ENCODE data around the gene SDC1. TPM values are rescaled to one million over a fixed set of nuclear protein-coding genes. Genes with fewer than 3 reads are reported as not detected.

SDC1 gene
- polyA plus RNA-seq, 3 donors: 28.3 to 34.5 (median 31.0) TPM

GRCh38 chr2:20231598-20232026 lies 6.7 kb upstream of the SDC1 start:
- no peak for DNase-seq

DNA sequence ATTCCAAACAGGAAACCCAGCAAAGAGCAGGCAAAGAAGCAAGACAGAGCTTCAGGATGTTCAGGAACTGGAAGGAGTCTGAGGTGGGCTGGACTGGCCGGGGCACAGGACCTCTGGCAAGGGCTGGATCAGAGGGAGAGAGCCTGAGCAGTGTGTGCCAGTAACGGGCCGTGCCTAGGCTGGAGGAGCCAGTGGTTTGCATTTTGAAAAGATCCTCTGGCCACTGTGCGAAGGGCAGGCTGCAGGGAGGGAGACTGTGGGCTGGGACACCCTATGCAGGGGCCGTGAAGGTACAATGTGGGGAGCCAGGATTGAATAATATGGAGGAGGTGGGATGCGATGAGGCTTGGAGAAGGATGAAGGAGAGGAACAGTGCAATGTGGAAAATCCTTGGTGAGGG lies 6.2 kb upstream of the SDC1 start:
- DNase-seq: no peak

DNA sequence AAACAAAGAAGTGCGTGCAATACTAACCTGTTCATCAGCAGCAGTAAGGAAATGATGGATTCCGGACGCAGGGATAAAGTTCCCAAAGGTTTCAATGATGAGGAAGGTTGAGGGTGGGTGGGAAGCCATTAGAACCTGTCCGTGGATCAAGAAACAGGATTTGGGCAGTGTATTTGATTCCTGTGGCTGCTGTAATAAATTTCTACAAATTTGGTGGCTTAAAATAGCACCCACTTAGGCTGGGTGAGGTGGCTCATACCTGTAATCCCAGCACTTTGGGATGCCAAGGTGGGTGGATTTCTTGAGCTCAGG lies 5.1 kb upstream of the SDC1 start:
- no peak for DNase-seq

DNA sequence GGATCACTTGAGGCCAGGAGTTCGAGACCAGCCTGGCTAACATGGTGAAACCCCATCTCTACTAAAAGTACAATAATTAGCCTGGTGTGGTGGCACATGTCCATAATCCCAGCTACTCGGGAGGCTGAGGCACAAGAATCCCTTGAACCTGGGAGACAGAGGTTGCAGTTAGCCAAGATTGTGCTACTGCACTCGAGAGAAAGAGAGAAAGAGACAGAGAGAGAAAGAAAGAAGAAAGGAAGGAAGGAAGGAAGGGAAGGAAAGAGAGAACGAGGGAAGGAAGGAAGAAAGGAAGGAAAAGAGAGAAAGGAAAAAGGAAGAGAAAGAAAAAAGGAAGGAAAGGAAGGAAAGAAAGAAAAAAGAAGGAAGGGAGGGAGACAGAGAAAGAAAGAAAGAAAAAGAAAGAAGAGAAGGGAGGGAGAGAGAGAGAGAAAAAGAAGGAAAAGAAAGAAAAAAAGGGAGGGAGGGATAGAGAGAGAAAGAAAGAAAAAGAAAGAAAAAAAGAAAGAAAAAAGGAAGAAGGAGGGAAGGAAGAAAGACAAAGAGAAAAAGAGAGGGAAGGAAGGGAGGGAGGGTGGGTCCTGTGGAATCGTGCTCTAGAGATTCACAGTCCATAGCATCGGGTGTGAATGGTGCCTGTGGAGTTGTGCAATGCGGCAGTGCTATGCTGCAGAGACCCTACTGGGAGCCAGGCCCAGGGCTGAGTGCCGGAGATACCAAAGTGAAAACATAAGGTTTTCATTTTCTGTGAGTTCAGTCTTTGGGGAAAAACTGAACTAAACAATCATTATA lies 4.6 kb upstream of the SDC1 start:
- DNase-seq: no peak

DNA sequence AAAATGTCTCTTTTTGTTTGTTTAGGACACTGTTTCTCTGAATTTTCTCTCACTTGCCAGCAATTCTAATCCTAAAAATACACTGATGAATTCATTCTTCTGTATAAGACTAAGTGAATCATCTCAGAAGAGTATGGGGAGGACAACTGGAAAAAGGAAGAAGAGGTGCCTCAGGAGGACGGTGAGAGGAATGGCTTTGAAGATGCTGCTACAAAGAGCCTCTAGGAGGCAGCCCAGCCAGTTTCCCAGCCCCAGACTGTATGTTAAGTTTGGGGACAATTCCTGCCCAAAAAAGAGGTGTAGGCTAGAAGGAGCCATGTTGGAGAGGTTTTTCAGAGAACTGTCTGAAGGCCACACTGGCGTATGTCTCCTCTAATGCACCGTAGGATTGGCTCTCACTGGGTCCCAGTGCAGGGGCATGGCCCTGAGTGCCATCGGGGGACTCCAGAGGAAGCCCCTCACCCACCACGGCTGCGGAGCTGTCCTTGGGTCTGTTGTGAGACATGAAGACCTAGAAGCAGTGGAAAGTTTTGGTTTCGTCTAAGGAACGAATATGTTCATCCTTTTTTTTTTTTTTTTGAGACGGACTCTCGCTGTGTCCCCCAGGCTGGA lies 3.1 kb upstream of the SDC1 start:
- no peak for DNase-seq

DNA sequence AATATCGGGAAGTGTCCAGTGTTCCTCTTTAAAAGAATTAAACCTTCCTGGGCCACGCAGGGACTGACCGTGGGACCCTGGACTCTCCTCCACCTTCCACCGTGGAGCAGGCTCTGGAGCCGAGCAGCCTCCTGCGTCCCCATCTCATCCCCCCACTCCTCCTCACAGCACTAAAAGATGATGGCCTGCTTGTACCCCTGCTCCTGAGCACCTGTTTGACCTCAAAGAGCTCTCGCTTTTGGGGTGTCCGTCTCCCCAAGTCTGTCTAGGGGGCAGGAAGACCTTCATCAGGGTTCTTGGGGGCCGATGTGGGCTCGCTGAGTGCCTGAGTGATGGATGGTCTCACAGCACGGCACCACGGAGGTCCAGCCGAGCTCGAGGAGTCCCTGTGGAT lies 1.2 kb upstream of the SDC1 start:
- no peak for DNase-seq

DNA sequence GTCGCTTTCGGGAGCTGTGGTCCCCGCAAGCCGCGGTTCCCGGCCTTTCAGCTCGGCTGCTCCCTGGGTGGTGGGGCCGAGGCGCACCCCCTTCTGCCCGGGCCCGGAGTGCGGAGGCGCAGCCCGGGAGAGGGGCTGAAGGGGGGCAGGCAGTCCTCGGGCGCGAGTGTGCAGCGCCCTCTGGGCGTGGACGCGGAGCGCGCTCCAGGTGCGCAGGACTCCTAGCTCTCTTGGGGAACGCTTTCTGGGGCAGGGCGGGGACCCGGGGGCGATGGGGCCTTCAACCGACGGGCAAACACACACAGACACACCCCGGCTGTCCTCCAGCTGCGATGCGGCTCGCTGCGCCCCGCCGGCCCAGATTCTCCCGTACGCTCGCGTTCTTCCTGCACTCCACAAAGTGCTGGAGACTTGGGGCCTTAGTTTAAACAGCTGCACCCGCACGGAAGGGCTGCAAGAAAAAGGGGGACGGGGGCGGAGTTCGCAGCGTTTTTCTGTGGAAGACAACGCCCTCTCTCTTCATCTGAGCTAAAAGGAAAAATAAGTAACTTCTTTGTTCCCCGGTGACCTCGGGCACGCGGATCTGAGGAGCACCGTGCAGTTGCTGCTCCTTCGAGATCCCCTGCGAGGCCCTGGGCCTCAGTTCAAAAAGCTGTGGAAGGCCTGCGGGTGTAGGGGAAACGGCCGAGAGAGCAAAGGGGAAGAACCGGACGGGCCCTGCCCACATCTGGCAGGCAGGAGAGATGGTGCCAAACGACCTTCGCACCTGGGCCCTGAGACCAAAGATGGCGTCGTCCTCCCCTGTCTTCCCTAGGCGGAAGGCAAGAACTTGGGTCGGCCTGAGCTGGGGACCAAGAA lies 593 bp upstream of the SDC1 start:
- peak; percentile 80 for DNase-seq

- DNase-seq: no peak
Measured at GRCh38 chr2:20224164-20224715, 690 bp downstream of the SDC1 start.

DNA sequence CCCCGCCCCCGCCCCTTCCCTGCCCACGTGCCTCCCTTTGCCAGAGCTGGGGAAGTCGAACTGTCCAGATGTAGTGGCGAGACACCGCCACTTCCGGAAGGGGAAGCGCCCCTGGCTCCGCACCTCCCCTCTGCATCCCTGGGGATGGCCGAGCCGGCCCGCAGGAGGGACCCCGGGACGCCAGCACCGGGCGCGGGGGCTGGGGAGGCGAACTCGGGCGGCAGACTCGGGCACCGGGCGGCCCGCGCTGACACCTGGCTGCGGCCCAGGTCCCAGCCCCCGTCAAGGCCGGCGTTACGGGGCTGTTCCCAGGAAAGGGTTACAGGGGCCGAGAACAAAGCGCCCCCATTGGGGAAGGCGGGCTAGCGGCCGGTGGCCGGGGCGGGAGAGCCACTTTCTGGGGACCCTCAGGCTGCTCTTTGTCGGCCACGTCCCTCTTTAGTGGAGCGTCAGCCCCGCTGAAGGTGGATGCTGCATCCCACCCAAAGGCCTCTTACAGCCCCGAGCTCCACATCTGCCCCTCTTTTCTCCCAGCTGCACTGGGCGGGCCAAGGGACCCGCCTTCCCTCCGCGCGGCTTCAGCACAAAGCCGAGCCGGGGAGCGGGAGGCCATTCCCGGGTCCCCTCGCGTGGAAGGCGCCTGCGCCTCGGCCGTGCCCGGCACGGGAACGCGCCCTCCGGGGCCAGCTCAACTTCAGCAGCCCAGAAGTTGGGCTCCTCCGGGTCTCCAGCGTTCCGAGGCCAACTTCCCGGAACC lies 1.3 kb downstream of the SDC1 start:
- peak; percentile 62 for DNase-seq

GRCh38 chr2:20222769-20223406 lies 2.0 kb downstream of the SDC1 start:
- peak; percentile 21 for DNase-seq

GRCh38 chr2:20222014-20222768 lies 2.7 kb downstream of the SDC1 start:
- no peak for DNase-seq

DNA sequence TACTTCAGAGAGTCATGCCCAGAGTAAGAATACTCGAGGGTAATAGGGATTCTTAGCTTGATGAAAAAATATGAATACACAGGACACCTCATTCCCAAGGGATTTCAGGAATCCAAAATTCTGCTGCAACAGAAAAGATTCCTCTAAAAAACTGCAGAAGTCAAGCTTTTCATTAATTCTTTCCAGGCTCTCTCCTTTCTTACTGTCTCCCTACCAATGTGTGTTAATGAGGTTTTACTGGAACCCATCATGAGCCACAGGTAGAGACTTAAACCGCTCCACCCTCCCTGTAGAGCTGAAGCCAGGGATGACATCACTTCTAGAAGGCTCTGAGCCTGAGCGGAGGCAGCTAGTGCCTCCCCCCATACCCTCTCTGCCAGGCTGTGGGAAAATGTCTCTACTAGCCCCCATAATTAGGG lies 3.4 kb downstream of the SDC1 start:
- DNase-seq: no peak

DNA sequence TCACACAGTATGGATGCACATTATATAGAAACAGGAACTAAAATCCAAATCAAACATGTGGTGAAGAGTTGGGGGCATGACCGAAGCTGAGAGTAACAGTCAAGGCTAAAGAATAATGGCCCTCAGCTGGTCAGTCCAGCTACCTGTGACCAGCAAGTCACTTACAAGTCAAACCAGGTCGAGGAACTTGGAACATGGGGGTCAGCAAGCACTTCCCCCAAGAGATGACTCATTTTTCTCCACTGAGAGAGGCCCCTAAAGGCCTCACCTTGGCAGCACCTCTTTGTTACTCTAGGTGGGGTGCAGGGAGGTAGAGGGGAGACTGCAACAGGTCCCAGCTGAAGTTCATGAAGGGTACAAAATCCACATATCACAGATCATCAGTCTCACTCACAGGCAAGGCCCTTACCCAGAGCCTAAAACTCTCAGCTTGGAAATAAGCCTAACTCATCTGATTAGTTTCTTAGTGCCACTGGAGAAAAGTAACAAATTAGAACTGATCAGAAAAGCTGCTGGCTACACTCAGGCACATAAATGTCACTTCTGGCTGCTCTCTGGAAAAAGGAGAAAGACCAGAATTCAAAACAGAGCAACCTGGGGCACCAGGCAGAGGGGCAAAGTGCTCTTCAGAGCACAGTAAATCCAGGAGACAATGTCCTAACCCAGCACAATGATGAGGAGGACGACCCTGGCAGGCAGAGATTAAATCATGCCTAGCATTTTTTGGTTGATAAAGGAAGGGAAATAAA lies 4.0 kb downstream of the SDC1 start:
- no peak for DNase-seq

DNA sequence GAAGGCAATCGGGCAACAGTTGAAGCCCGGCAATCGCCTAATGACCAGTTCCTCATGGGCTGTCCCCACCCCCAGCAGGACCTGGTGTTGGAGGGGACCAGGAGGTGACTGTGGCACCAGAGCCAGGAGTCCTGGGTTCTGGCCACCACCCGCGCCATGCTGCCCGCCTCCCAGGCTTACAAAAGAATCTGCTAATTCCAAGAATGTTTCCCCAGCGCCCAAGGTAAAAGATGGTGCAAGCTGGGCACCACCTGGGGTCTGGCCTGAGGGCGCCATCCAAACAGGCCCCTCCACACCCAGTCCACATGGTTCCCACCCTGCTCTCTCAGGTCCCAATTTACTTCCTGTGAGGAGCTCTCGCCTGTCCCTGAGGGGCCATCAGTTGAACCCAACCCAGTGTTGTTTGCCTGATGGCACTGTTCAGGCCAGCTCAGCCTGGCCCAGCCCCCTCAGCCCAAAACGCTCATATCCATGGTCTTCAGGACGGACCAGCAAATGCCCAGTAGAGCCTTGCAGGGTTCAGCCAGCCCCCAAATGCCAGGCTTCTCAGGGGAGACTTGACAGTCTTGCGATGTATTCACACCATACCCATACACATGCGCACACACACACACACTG lies 5.1 kb downstream of the SDC1 start:
- DNase-seq: no peak

DNA sequence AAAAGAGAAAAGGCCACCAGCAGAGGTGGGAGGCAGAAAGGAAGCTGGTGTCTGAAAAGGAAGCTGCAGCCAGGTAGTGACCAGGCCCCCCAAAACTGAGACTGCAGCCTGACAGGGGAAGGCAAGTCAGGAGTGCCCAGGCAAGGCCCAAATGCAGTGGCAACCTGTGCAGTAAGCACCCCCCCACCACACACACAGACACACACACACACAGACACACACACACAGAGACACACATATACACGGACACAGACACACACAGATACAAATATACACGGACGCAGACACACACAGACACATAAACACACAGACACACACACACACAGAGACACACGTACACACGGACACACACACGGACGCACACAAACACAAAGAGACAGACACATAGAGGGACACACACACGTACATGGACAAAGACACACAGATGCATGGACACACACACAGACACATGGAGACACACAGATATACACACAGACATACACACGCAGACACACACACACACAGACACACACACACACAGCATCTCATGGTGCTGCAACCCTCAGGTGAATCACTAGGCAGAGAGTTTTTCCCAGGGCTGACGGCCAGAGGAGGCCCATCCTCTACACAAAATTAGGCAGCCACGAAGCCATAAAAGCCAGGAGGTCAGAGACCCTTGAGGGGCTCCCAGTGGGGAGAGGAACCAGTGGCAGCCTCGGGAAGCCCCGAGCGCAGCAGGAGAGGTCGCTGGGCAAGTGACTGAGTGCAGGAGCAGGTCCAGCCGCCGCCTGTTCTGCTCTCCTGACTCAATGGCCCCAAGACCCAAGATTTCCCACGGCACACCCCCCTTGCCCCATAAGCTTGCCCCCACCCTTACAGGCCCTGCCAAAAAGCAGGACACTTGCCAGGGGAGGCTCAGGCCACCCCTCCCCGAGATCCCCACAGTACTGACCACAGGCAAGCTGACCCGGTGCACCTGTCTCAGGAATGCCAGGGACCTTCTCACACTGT lies 6.3 kb downstream of the SDC1 start:
- no peak for DNase-seq

- no peak for DNase-seq
Measured at GRCh38 chr2:20217041-20217970, 7.6 kb downstream of the SDC1 start.
